Hepatocyte (in vitro differentiated cells): Measurements from ENCODE around the gene TEX28.

ENCODE experiments used
- EZH2 ChIP-seq: fragments of 200-600 bp; sonication (generic); IDR thresholded peaks from 2 replicates; pipeline ENCODE4 v1.6.1; 2016; ENCODE audit warnings: antibody characterized with exemption, mild to moderate bottlenecking, borderline replicate concordance
- EZH2phosphoT487 ChIP-seq: fragments of 200-600 bp; sonication (generic); IDR thresholded peaks from one replicate; pipeline ENCODE4 v1.6.1; 2018; ENCODE audit warnings: antibody characterized with exemption, mild to moderate bottlenecking, low read depth, moderate library complexity; ENCODE audit not compliant: unreplicated experiment, severe bottlenecking
- TF ChIP-seq, protein P1 (sequence below): fragments of 200-600 bp; sonication (generic); IDR thresholded peaks from 2 replicates; pipeline ENCODE4 v1.5.1; 2016; ENCODE audit warnings: antibody characterized with exemption, mild to moderate bottlenecking; ENCODE audit not compliant: poor library complexity

DNA sequence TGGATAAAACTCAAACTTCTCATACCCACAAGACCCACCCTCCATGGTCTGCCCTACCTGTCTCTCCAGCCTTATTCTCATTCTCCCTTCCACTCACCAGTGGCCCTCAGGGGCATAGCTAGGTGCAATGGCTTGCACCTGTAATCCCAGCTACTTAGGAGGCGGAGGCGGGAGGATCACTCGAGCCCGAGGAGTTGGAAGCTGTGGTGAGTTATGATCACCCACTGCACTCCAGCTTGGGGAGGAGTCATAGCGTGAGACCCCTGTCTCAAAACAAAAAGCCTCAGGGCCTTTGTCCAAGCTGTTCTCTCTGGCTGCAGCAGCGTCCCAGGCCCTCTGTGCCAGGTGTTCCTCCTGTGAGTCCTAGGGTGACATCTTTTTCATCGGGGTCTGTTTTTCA, 17.2 kb upstream of the TEX28 start:
- TF ChIP-seq, protein P1, sequence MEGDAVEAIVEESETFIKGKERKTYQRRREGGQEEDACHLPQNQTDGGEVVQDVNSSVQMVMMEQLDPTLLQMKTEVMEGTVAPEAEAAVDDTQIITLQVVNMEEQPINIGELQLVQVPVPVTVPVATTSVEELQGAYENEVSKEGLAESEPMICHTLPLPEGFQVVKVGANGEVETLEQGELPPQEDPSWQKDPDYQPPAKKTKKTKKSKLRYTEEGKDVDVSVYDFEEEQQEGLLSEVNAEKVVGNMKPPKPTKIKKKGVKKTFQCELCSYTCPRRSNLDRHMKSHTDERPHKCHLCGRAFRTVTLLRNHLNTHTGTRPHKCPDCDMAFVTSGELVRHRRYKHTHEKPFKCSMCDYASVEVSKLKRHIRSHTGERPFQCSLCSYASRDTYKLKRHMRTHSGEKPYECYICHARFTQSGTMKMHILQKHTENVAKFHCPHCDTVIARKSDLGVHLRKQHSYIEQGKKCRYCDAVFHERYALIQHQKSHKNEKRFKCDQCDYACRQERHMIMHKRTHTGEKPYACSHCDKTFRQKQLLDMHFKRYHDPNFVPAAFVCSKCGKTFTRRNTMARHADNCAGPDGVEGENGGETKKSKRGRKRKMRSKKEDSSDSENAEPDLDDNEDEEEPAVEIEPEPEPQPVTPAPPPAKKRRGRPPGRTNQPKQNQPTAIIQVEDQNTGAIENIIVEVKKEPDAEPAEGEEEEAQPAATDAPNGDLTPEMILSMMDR, result no peak
- no peak for TF ChIP-seq EZH2
- TF ChIP-seq EZH2phosphoT487, result no peak
